ENCODE results near the gene SCAF8.

Gene SCAF8

GRCh38 chr6:154874773-154875592, 141.8 kb downstream of the SCAF8 start:
- TF ChIP-seq CTCF (IDR thresholded peaks at IDR 0.05; ENCODE audit: low read depth, low read length), result no peak
- in situ Hi-C loops (cut with HindIII; ENCODE audit: low sequenced_read_pairs), result no loop called here
- DNase-seq (ENCODE audit: low read depth, low spot score), result no peak
- H3K4me3 ChIP-seq (ENCODE audit: low read depth, low read length), result no peak overlapping the region

GRCh38 chr6:154876486-154877280, 143.5 kb downstream of the SCAF8 start:
- in situ Hi-C loops (cut with HindIII; ENCODE audit: low sequenced_read_pairs), result no loop called here
- TF ChIP-seq CTCF (IDR thresholded peaks at IDR 0.05; ENCODE audit: low read depth, low read length), result no peak
- no peak for DNase-seq (ENCODE audit: low read depth, low spot score)
- H3K4me3 ChIP-seq (ENCODE audit: low read depth, low read length), result no peak overlapping the region

- no peak for TF ChIP-seq CTCF (IDR thresholded peaks at IDR 0.05; ENCODE audit: low read depth, low read length)
- peak; percentile 10 for DNase-seq (ENCODE audit: low read depth, low spot score)
- in situ Hi-C loops (cut with HindIII; ENCODE audit: low sequenced_read_pairs), result no loop called here
- no peak overlapping the region for H3K4me3 ChIP-seq (ENCODE audit: low read depth, low read length)
Measured at GRCh38 chr6:154878871-154879491, 145.8 kb downstream of the SCAF8 start.

- peak; percentile 31 for DNase-seq (ENCODE audit: low read depth, low spot score)
- H3K4me3 ChIP-seq (ENCODE audit: low read depth, low read length), result no peak overlapping the region
- no peak for TF ChIP-seq CTCF (IDR thresholded peaks at IDR 0.05; ENCODE audit: low read depth, low read length)
- in situ Hi-C loops (cut with HindIII; ENCODE audit: low sequenced_read_pairs), result no loop called here
Measured at GRCh38 chr6:154882107-154882506, 148.9 kb downstream of the SCAF8 start.

Data from astrocyte of the spinal cord (primary cell).